ENCODE results near the gene SKI. TPM values are rescaled to one million over a fixed set of nuclear protein-coding genes. Genes with fewer than 3 reads are reported as not detected.

Gene SKI
- total and polyA plus RNA-seq, 2 of the 8 experiments (the other 6 are each of a cell fraction or from before 2014, with no cell fraction given): 8.3 to 87.6 TPM

GRCh38 chr1:2282556-2283270 lies 54.6 kb downstream of the SKI start:
- Histone ChIP-seq H4K91ac (replicated peaks; ENCODE audit: insufficient read length, low read length) (no peak overlapping the region), H4K5ac (ENCODE audit: insufficient read length, low read depth, low read length) (no peak overlapping the region), H2BK12ac (ENCODE audit: low read depth, low read length) (no peak overlapping the region), H3K4me2 (ENCODE audit: insufficient read depth in 1 of 2, low read depth in 2 of 2, low read length in 2 of 2) (no peak overlapping the region), H2AK5ac (ENCODE audit: low read depth, low read length) (no peak overlapping the region), H3K36me3 (ENCODE audit: control insufficient read depth in 2 of 4, insufficient read depth in 4 of 4, low read length in 3 of 4) (no peaks in the 10 kb centered on the region; a peak in 1 of 8 replicates), H2AFZ (ENCODE audit: low read length) (no peak overlapping the region), H4K8ac (ENCODE audit: extremely low read depth, insufficient read depth, low read length) (no peak overlapping the region), H3K27ac (ENCODE audit: low read depth, low read length) (no peak overlapping the region; the same call in 1 of the 2 replicates), H3K4me1 (replicated peaks in 1 of 4; ENCODE audit: control insufficient read depth in 3 of 4, insufficient read depth in 4 of 4, low read length in 3 of 4) (peaks cover 5 to 22% (median 17%) of the 10 kb centered on the region in 4 experiments), H4K20me1 (replicated peaks in 1 of 2; ENCODE audit: control insufficient read depth in 1 of 2, insufficient read depth in 2 of 2, low read length in 2 of 2) (peaks cover 7 to 14% of the 10 kb centered on the region in 2 experiments), H3K23me2 (ENCODE audit: low read depth, low read length) (no peaks in the 10 kb centered on the region), H3K18ac (ENCODE audit: extremely low read depth, low read length) (no peak overlapping the region), H3K79me2 (ENCODE audit: control insufficient read depth in 1 of 2, insufficient read depth in 2 of 2, low read length in 2 of 2) (peaks cover 9 to 65% of the 10 kb centered on the region in 2 experiments; a peak in 3 of 4 replicates), H2BK5ac (ENCODE audit: low read depth, low read length) (no peak overlapping the region; the same call in 1 of the 2 replicates), H3K56ac (replicated peaks; ENCODE audit: insufficient read length, low read depth, low read length) (no peak overlapping the region), H2BK120ac (replicated peaks; ENCODE audit: low read depth, low read length) (no peak overlapping the region), H3K9ac (replicated peaks in 1 of 4; ENCODE audit: extremely low read depth in 1 of 4, low read depth in 3 of 4, low read length in 3 of 4) (no peak overlapping the region), H3K4ac (replicated peaks; ENCODE audit: insufficient read length, low read depth, low read length) (no peak overlapping the region), H3K9me3 (ENCODE audit: insufficient read depth in 2 of 2, low read depth in 1 of 2, low read length in 1 of 2) (no peaks in the 10 kb centered on the region), H3K27me3 (replicated peaks in 1 of 4; ENCODE audit: control insufficient read depth in 3 of 4, extremely low read depth in 1 of 4, insufficient read depth in 3 of 4, low read length in 3 of 4) (no peaks in the 10 kb centered on the region), H2BK15ac (ENCODE audit: low read length) (no peak overlapping the region), H3K4me3 (ENCODE audit: extremely low read depth in 1 of 4, insufficient read depth in 2 of 4, low read depth in 3 of 4, low read length in 4 of 4) (no peak overlapping the region), H3K23ac (ENCODE audit: insufficient read length) (no peak overlapping the region), H3K79me1 (ENCODE audit: low read depth, low read length) (peaks cover 6% of the 10 kb centered on the region), H2BK20ac (ENCODE audit: low read length) (no peak overlapping the region), H3K14ac (ENCODE audit: insufficient read length) (no peak overlapping the region)
- ChIA-PET CTCF (ENCODE audit: partially characterized antibody) (interaction anchor here (1.1 kb wide), 1 partner anchor 1145 kb away, joined by 3 read pairs; no protein-coding TSS in a partner anchor), POLR2A (ENCODE audit: partially characterized antibody) (interaction anchor here (0.8 kb wide), 1 partner anchor 16 kb away, joined by 3 read pairs; no protein-coding TSS in a partner anchor)
- DNase-seq (ENCODE audit: low read depth in 1 of 2, low spot score in 2 of 2): no peak
- FAIRE-seq: no peak
- TF ChIP-seq TAF7 (optimal IDR thresholded peaks at IDR 0.05; ENCODE audit: borderline replicate concordance, low read depth, low read length) (no peak), MAX (IDR thresholded peaks at IDR 0.05) (no peak), E2F6 (IDR thresholded peaks at IDR 0.05) (no peak)
- WGBS, 2 experiments (ENCODE audit: extremely low coverage in 1 of 2, insufficient coverage in 1 of 2, insufficient read length in 1 of 2, insufficient replicate concordance in 2 of 2, low coverage in 1 of 2, low lambda C conversion rate in 2 of 2, missing lambda C conversion rate in 1 of 2): 93% methylated on average over 21 of the region's 29 CpGs; no CpG with 5 or more reads in 1 of the 2 experiments

Measured in H1 (cell line).